BE2C (cell line): ENCODE measurements around the gene SPATA19.

Experiments
- DNase-seq: peaks from one replicate; pipeline ENCODE4 v3.0.0-alpha.2; 2020
- H3K27me3 ChIP-seq: fragments of 250-450 bp; sonication (Bioruptor Pico); 2 replicates; pipeline ENCODE4 v1.5.1; 2020; ENCODE audit warnings: mild to moderate bottlenecking
- H3K36me3 ChIP-seq: fragments of 250-450 bp; sonication (Bioruptor Pico); 2 replicates; pipeline ENCODE4 v1.5.1; 2020; ENCODE audit warnings: mild to moderate bottlenecking
- H3K4me1 ChIP-seq: fragments of 250-450 bp; sonication (Bioruptor Pico); 2 replicates; pipeline ENCODE4 v1.5.1; 2020
- H3K4me3 ChIP-seq: 2 replicates; pipeline ENCODE4 v1.5.1; 2011; ENCODE audit warnings: low read depth, low read length
- H3K9me3 ChIP-seq: fragments of 250-450 bp; sonication (Bioruptor Pico); 2 replicates; pipeline ENCODE4 v1.5.1; 2020
- CTCF ChIP-seq: IDR thresholded peaks from 2 replicates; pipeline ENCODE4 v1.5.1; 2012; ENCODE audit warnings: mild to moderate bottlenecking, low read depth, low read length

Gene SPATA19

GRCh38 chr11:133810766-133811165, 34.5 kb downstream of the SPATA19 start:
- DNase-seq = no peak
- H3K9me3 ChIP-seq = no peaks in the 10 kb centered on the region
- H3K4me1 ChIP-seq = no peaks in the 10 kb centered on the region
- no peak overlapping the region for H3K4me3 ChIP-seq
- no peaks in the 10 kb centered on the region for H3K36me3 ChIP-seq
- TF ChIP-seq CTCF = no peak
- peaks cover 44% of the 10 kb centered on the region for H3K27me3 ChIP-seq

GRCh38 chr11:133809569-133810491, 35.5 kb downstream of the SPATA19 start:
- Histone ChIP-seq H3K27me3 (peaks cover 42% of the 10 kb centered on the region), H3K9me3 (no peaks in the 10 kb centered on the region), H3K4me3 (no peak overlapping the region), H3K4me1 (no peaks in the 10 kb centered on the region), H3K36me3 (no peaks in the 10 kb centered on the region)
- no peak for DNase-seq
- TF ChIP-seq CTCF = no peak

GRCh38 chr11:133808393-133809140, 36.7 kb downstream of the SPATA19 start:
- no peak overlapping the region for H3K4me3 ChIP-seq
- no peaks in the 10 kb centered on the region for H3K9me3 ChIP-seq
- no peaks in the 10 kb centered on the region for H3K4me1 ChIP-seq
- no peak for DNase-seq
- TF ChIP-seq CTCF = no peak
- no peaks in the 10 kb centered on the region for H3K36me3 ChIP-seq
- peaks cover 40% of the 10 kb centered on the region for H3K27me3 ChIP-seq

GRCh38 chr11:133803026-133803425, 42.3 kb downstream of the SPATA19 start:
- H3K27me3 ChIP-seq = peaks cover 38% of the 10 kb centered on the region
- no peak for DNase-seq
- no peaks in the 10 kb centered on the region for H3K9me3 ChIP-seq
- TF ChIP-seq CTCF = no peak
- H3K36me3 ChIP-seq = no peaks in the 10 kb centered on the region
- no peaks in the 10 kb centered on the region for H3K4me1 ChIP-seq
- no peak overlapping the region for H3K4me3 ChIP-seq

GRCh38 chr11:133801356-133801755, 44.0 kb downstream of the SPATA19 start:
- no peak for DNase-seq
- TF ChIP-seq CTCF = no peak
- H3K4me1 ChIP-seq = no peaks in the 10 kb centered on the region
- H3K27me3 ChIP-seq = peaks cover 33% of the 10 kb centered on the region
- no peaks in the 10 kb centered on the region for H3K9me3 ChIP-seq
- H3K36me3 ChIP-seq = no peaks in the 10 kb centered on the region
- H3K4me3 ChIP-seq = no peak overlapping the region

GRCh38 chr11:133800666-133801065, 44.6 kb downstream of the SPATA19 start:
- peaks cover 33% of the 10 kb centered on the region for H3K27me3 ChIP-seq
- DNase-seq = no peak
- no peak for TF ChIP-seq CTCF

More at GRCh38 chr11:133800666-133801065, 44.6 kb downstream of the SPATA19 start:
- H3K4me1 ChIP-seq = no peaks in the 10 kb centered on the region
- H3K36me3 ChIP-seq = no peaks in the 10 kb centered on the region
- no peak overlapping the region for H3K4me3 ChIP-seq
- no peaks in the 10 kb centered on the region for H3K9me3 ChIP-seq
